Measurements from ENCODE around the gene KLK6. TPM values are rescaled to one million over a fixed set of nuclear protein-coding genes. Genes with fewer than 3 reads are reported as not detected.

The KLK6 gene
- total and polyA plus RNA-seq, 2 experiments from 2014 or later: 0.30 to 2.5 TPM

DNA sequence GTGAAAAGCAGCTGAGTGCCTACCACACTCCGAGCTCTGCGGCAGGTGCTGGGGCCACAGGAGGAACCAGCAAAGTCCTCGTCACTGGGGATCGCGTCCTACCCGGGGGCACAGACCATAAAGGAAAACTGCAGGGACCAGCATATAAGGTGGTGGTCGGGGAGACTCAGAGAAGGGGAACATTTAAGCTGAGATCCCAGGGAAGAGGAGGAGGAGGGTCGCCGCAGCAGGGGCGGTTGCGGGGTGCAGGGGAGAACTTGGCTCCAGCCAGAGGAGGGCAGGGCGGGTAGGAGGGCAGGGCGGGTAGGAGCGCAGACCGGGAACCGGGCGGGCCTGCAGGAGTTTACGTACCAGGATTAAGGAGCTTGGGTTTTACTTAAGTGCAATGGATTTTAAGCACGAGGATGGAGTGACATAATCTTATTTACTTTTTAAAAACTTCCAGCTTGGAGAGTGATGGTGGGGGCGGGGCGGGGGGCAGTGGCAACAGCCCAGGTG is 57.2 kb downstream of the KLK6 start:
- H3K27ac ChIP-seq: no peak overlapping the region
- TF ChIP-seq, protein P1, sequence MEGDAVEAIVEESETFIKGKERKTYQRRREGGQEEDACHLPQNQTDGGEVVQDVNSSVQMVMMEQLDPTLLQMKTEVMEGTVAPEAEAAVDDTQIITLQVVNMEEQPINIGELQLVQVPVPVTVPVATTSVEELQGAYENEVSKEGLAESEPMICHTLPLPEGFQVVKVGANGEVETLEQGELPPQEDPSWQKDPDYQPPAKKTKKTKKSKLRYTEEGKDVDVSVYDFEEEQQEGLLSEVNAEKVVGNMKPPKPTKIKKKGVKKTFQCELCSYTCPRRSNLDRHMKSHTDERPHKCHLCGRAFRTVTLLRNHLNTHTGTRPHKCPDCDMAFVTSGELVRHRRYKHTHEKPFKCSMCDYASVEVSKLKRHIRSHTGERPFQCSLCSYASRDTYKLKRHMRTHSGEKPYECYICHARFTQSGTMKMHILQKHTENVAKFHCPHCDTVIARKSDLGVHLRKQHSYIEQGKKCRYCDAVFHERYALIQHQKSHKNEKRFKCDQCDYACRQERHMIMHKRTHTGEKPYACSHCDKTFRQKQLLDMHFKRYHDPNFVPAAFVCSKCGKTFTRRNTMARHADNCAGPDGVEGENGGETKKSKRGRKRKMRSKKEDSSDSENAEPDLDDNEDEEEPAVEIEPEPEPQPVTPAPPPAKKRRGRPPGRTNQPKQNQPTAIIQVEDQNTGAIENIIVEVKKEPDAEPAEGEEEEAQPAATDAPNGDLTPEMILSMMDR (IDR thresholded peaks at IDR 0.05; ENCODE audit: low read depth, low read length): no peak
- peaks cover 82% of the 10 kb centered on the region for H3K27me3 ChIP-seq
- no peaks in the 10 kb centered on the region for H3K36me3 ChIP-seq
- H3K4me1 ChIP-seq (ENCODE audit: low read depth): no peaks in the 10 kb centered on the region
- H3K9me3 ChIP-seq (ENCODE audit: low read depth): no peaks in the 10 kb centered on the region
- H3K4me3 ChIP-seq: no peak overlapping the region
- DNase-seq (ENCODE audit: low read depth in 1 of 2, low spot score in 1 of 2): no peak

DNA sequence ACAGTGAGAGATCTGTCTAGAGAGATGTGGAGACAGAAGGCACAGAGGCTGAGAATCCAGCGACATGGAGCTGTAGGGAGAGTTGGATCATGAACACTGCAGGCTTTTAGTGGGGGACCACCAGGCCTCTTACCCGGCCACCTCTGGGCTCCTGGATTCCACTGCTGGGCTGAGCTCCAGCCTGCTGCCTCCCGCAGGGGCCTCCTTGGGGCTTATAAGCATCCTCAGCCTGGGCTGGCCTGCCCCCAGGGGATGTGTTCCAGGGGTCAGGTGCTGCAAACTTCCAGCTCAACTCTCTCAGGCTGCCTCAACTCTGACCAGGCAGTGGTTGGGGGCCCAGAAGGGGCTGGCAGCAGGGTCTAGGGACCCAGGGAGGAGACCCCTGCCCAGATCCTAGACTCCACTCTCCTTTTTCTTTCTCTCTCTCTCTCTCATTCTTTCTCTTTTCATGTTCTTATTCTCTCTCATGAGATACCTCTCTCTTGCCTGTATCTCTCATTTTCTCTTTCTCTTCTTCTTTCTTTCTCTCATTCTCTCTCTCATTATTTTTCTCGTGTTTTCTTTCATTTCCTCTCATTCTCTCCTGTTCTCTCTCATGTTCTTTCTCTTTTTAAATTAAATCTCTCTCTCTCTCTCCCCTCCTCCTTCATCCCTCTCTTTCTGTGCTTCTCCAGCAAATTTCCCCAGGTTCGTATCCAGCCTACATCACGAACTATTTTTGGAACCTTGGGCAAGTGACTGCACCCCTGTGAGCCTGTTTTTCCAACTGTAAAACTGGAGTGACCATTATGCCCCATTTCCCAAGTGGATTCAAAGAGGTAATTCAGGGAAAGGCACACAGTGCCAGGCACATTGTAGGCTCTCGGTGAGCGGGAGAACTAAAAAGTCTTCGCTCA is 57.9 kb downstream of the KLK6 start, which contains the start of gene KLK4:
Gene KLK4 (minus strand): TSS at position 190 of the 896 bp plus-strand sequence. CDS start 657 bp downstream, outside the sequence.
- H3K4me3 ChIP-seq: no peak within 1 kb of the TSS
- H3K27ac ChIP-seq: no peak within 1 kb of the TSS
- H3K9me3 ChIP-seq (ENCODE audit: low read depth): no peaks in the 10 kb centered on the region
- H3K27me3 ChIP-seq: peaks cover 78% of the 10 kb centered on the region
- no peak for DNase-seq (ENCODE audit: low read depth in 1 of 2, low spot score in 1 of 2)
- H3K4me1 ChIP-seq (ENCODE audit: low read depth): no peaks in the 10 kb centered on the region
- no peaks in the 10 kb centered on the region for H3K36me3 ChIP-seq
- TF ChIP-seq, protein P1 (IDR thresholded peaks at IDR 0.05; ENCODE audit: low read depth, low read length): no peak

DNA sequence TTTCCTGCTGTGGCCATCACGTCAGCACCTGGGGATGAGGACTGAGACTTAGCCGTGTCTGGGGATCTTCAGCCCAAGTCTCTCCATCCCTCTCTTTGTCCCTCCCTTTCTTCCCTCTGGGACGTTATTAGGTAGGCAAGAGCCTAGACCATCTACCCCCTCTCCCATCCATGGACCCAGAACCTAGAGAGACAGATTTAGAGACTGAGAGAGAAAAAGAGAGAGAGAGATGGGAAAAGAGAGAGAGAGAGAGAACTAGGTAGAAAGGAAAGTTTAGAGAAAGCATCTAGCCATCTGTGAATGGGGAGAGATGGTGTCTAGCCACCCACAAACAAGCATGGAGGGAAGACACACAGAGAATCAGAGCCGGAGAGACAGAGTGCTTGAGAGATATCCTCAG is 58.7 kb downstream of the KLK6 start:
- DNase-seq (ENCODE audit: low read depth in 1 of 2, low spot score in 1 of 2): no peak
- H3K9me3 ChIP-seq (ENCODE audit: low read depth): no peaks in the 10 kb centered on the region
- peaks cover 80% of the 10 kb centered on the region for H3K27me3 ChIP-seq
- TF ChIP-seq, protein P1 (IDR thresholded peaks at IDR 0.05; ENCODE audit: low read depth, low read length): no peak
- H3K4me3 ChIP-seq: no peak overlapping the region
- H3K36me3 ChIP-seq: no peaks in the 10 kb centered on the region
- no peak overlapping the region for H3K27ac ChIP-seq
- no peaks in the 10 kb centered on the region for H3K4me1 ChIP-seq (ENCODE audit: low read depth)

DNA sequence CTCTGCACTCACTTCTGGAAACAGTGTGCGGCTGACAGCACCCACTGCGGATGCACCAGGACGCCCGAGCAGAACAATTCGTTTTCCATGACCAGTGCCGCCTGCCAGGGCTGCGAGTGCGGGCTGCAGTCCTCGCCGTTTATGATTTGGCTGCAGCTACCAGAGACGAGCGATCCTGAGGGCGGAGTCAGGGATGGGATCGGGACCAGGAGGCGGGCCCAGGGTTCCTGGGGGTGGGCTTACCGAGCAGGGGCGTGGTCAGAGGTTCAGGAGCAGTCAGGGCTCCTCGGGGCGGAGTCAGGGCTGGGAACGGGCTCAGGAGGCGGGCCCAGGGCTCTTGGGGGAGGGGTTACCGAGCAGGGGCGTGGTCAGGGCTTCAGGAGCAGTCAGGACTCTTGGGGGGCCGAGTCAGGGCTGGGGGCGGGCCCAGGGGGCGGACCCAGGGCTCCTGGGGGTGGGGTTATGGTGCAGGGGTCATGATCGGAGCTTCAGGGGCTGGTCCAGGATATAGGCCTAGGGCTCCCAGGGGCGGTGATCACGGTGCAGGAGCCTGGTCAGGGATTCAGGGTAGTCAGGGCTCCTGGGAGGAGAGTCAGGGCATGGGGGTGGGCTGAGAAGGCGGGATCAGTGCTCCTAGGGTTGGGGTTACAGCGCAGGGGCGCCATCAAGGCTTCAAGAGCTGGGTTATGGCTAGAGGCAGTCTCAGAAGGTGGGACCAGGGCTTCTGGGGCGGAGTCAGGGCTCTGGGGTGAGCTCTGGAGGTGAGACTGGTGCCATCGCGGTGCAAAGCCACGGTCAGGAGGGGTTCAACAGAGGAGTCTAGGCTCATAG is 59.9 kb downstream of the KLK6 start:
- H3K27ac ChIP-seq: no peak overlapping the region
- peaks cover 74% of the 10 kb centered on the region for H3K27me3 ChIP-seq
- H3K36me3 ChIP-seq: no peaks in the 10 kb centered on the region
- no peak overlapping the region for H3K4me3 ChIP-seq
- TF ChIP-seq, protein P1 (IDR thresholded peaks at IDR 0.05; ENCODE audit: low read depth, low read length): no peak
- no peaks in the 10 kb centered on the region for H3K9me3 ChIP-seq (ENCODE audit: low read depth)
- peak; percentile 50 to 87 for DNase-seq (ENCODE audit: low read depth in 1 of 2, low spot score in 1 of 2)
- no peaks in the 10 kb centered on the region for H3K4me1 ChIP-seq (ENCODE audit: low read depth)

Other genes with a start within 250 kb of the KLK6 start
- 2.9 and 8.7 TPM in 2 replicates for gene SHANK1, start 249.8 kb downstream of the KLK6 start, total RNA-seq
- 0.71 and 2.0 TPM in 2 replicates for gene SHANK1, start 249.8 kb downstream of the KLK6 start, polyA plus RNA-seq
- 12.5 and 16.6 TPM in 2 replicates for gene CLEC11A, start 246.2 kb downstream of the KLK6 start, total RNA-seq
- gene CLEC11A, start 246.2 kb downstream of the KLK6 start, polyA plus RNA-seq: 26.7 and 29.4 TPM in 2 replicates
- gene GPR32, start 199.1 kb downstream of the KLK6 start, total RNA-seq: not detected in 2 replicates
- not detected in 2 replicates for gene GPR32, start 199.1 kb downstream of the KLK6 start, polyA plus RNA-seq
- not detected in 2 replicates for gene ACP4, start 179.2 kb downstream of the KLK6 start, total RNA-seq
- 0.23 and 0.64 TPM in 2 replicates for gene ACP4, start 179.2 kb downstream of the KLK6 start, polyA plus RNA-seq
- gene KLK1, start 145.8 kb downstream of the KLK6 start, total RNA-seq: not detected in 2 replicates
- gene KLK1, start 145.8 kb downstream of the KLK6 start, polyA plus RNA-seq: not detected in 2 replicates
- not detected in 2 replicates for gene KLK15, start 136.0 kb downstream of the KLK6 start, total RNA-seq
- not detected in 2 replicates for gene KLK15, start 136.0 kb downstream of the KLK6 start, polyA plus RNA-seq
- not detected in 2 replicates for gene KLK3, start 114.7 kb downstream of the KLK6 start, total RNA-seq
- 1.00 TPM in 1 of 2 replicates, not detected in the other for gene KLK3, start 114.7 kb downstream of the KLK6 start, polyA plus RNA-seq
- gene KLK2, start 96.2 kb downstream of the KLK6 start, total RNA-seq: not detected in 2 replicates
- not detected in 2 replicates for gene KLK2, start 96.2 kb downstream of the KLK6 start, polyA plus RNA-seq
- not detected in 2 replicates for gene KLK4, start 58.2 kb downstream of the KLK6 start, total RNA-seq
- gene KLK4, start 58.2 kb downstream of the KLK6 start, polyA plus RNA-seq: not detected in 2 replicates
- gene KLK5, start 16.6 kb downstream of the KLK6 start, total RNA-seq: not detected in 2 replicates
- not detected in 2 replicates for gene KLK5, start 16.6 kb downstream of the KLK6 start, polyA plus RNA-seq
- gene KLK7, start 14.3 kb upstream of the KLK6 start, total RNA-seq: not detected in 2 replicates
- gene KLK7, start 14.3 kb upstream of the KLK6 start, polyA plus RNA-seq: 0.43 TPM in 1 of 2 replicates, not detected in the other
- gene KLK8, start 32.0 kb upstream of the KLK6 start, total RNA-seq: not detected in 2 replicates
- not detected in 2 replicates for gene KLK8, start 32.0 kb upstream of the KLK6 start, polyA plus RNA-seq
- gene KLK10, start 50.1 kb upstream of the KLK6 start, total RNA-seq: 0.07 and 0.66 TPM in 2 replicates
- not detected in 2 replicates for gene KLK10, start 50.1 kb upstream of the KLK6 start, polyA plus RNA-seq
- not detected in 2 replicates for gene KLK11, start 57.0 kb upstream of the KLK6 start, total RNA-seq
- not detected in 2 replicates for gene KLK11, start 57.0 kb upstream of the KLK6 start, polyA plus RNA-seq
- gene KLK12, start 65.4 kb upstream of the KLK6 start, total RNA-seq: not detected in 2 replicates
- gene KLK12, start 65.4 kb upstream of the KLK6 start, polyA plus RNA-seq: not detected in 2 replicates
- 0.45 TPM in 1 of 2 replicates, not detected in the other for gene KLK13, start 95.5 kb upstream of the KLK6 start, total RNA-seq
- not detected in 2 replicates for gene KLK13, start 95.5 kb upstream of the KLK6 start, polyA plus RNA-seq
- gene KLK14, start 113.3 kb upstream of the KLK6 start, total RNA-seq: 0.24 TPM in 1 of 2 replicates, not detected in the other
- gene KLK14, start 113.3 kb upstream of the KLK6 start, polyA plus RNA-seq: 0.75 TPM in 1 of 2 replicates, not detected in the other
- gene CTU1, start 138.8 kb upstream of the KLK6 start, total RNA-seq: 13.5 and 13.8 TPM in 2 replicates
- gene CTU1, start 138.8 kb upstream of the KLK6 start, polyA plus RNA-seq: 9.4 and 15.6 TPM in 2 replicates
- gene SIGLEC9, start 155.3 kb upstream of the KLK6 start, total RNA-seq: not detected in 2 replicates
- gene SIGLEC9, start 155.3 kb upstream of the KLK6 start, polyA plus RNA-seq: not detected in 2 replicates
- gene SIGLEC7, start 172.7 kb upstream of the KLK6 start, total RNA-seq: not detected in 2 replicates
- not detected in 2 replicates for gene SIGLEC7, start 172.7 kb upstream of the KLK6 start, polyA plus RNA-seq

Data from cardiac muscle cell (in vitro differentiated cells and primary cell).